Measurements from ENCODE around the gene IPO13.

IPO13 gene

GRCh38 chr1:43985984-43986595 is 39.3 kb downstream of the IPO13 start:
- H3K27ac ChIP-seq (ENCODE audit: low read length): no peak overlapping the region
- H3K27me3 ChIP-seq (replicated peaks; ENCODE audit: insufficient read depth, low read length): no peaks in the 10 kb centered on the region
- DNase-seq: no peak
- no peak overlapping the region for H3K4me2 ChIP-seq (ENCODE audit: low read depth, low read length)
- no peaks in the 10 kb centered on the region for H3K36me3 ChIP-seq (replicated peaks; ENCODE audit: insufficient read depth, low read length)
- no peaks in the 10 kb centered on the region for H4K20me1 ChIP-seq (ENCODE audit: insufficient read depth, low read length)
- TF ChIP-seq CTCF (IDR thresholded peaks at IDR 0.05; ENCODE audit: low read length) (no peak), EZH2phosphoT487 (IDR thresholded peaks at IDR 0.05; ENCODE audit: low read length) (no peak), EZH2 (optimal IDR thresholded peaks at IDR 0.05; ENCODE audit: low read depth, low read length) (no peak)
- H3K4me1 ChIP-seq (ENCODE audit: low read length): peaks cover 7% of the 10 kb centered on the region
- no peaks in the 10 kb centered on the region for H3K9me3 ChIP-seq (replicated peaks; ENCODE audit: insufficient read depth, low read length)
- no peak overlapping the region for H3K9ac ChIP-seq (ENCODE audit: low read length)
- no peak overlapping the region for H3K4me3 ChIP-seq (ENCODE audit: low read length)
- H3F3A ChIP-seq (ENCODE audit: insufficient read depth, low read length): peaks cover 2% of the 10 kb centered on the region; the same call in 1 of the 2 replicates
- peaks cover 7% of the 10 kb centered on the region; the same call in 1 of the 2 replicates for H3K79me2 ChIP-seq (ENCODE audit: low read length)
- H3K9me2 ChIP-seq (replicated peaks; ENCODE audit: insufficient read depth, low read length): no peaks in the 10 kb centered on the region
- H2AFZ ChIP-seq (ENCODE audit: low read length): no peak overlapping the region

DNA sequence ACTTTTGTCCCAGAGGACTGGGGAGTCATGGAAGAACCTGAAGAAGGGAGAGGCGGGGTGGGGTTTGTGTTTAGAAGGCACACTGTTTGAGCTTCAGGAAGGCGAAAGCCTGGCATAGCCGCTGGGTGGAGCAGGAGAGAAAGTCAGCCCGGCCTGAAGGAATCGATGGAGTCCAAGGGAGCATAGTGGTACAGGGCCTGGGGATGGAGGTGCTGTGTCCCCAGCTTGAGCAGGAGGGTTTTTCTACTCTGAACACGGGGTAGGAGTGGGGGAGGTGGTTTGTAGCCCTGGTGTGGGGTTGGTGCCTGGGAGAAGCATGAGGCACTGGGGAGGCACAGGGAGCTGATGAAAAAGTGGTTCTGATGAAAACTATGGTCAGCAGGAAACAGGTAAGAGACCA is 40.0 kb downstream of the IPO13 start:
- H3K79me2 ChIP-seq (ENCODE audit: low read length): peaks cover 4% of the 10 kb centered on the region; the same call in 1 of the 2 replicates
- no peaks in the 10 kb centered on the region for H3K27me3 ChIP-seq (replicated peaks; ENCODE audit: insufficient read depth, low read length)
- no peak overlapping the region for H3K9ac ChIP-seq (ENCODE audit: low read length)
- no peak for DNase-seq
- TF ChIP-seq EZH2 (optimal IDR thresholded peaks at IDR 0.05; ENCODE audit: low read depth, low read length): no peak
- TF ChIP-seq CTCF (IDR thresholded peaks at IDR 0.05; ENCODE audit: low read length): no peak
- no peak for TF ChIP-seq EZH2phosphoT487 (IDR thresholded peaks at IDR 0.05; ENCODE audit: low read length)
- H3K4me1 ChIP-seq (ENCODE audit: low read length): peaks cover 7% of the 10 kb centered on the region
- no peaks in the 10 kb centered on the region for H3K9me3 ChIP-seq (replicated peaks; ENCODE audit: insufficient read depth, low read length)
- H3K9me2 ChIP-seq (replicated peaks; ENCODE audit: insufficient read depth, low read length): no peaks in the 10 kb centered on the region
- H3K27ac ChIP-seq (ENCODE audit: low read length): no peak overlapping the region
- H3K36me3 ChIP-seq (replicated peaks; ENCODE audit: insufficient read depth, low read length): no peaks in the 10 kb centered on the region
- H3K4me3 ChIP-seq (ENCODE audit: low read length): no peak overlapping the region
- H2AFZ ChIP-seq (ENCODE audit: low read length): no peak overlapping the region
- no peak overlapping the region for H3K4me2 ChIP-seq (ENCODE audit: low read depth, low read length)
- H3F3A ChIP-seq (ENCODE audit: insufficient read depth, low read length): peaks cover 5% of the 10 kb centered on the region; the same call in 1 of the 2 replicates
- no peaks in the 10 kb centered on the region for H4K20me1 ChIP-seq (ENCODE audit: insufficient read depth, low read length)

GRCh38 chr1:43987159-43987902 is 40.6 kb downstream of the IPO13 start:
- DNase-seq: no peak
- no peaks in the 10 kb centered on the region; the same call in 1 of the 2 replicates for H3K79me2 ChIP-seq (ENCODE audit: low read length)
- H2AFZ ChIP-seq (ENCODE audit: low read length): no peak overlapping the region
- H3K9ac ChIP-seq (ENCODE audit: low read length): no peak overlapping the region
- H3K4me1 ChIP-seq (ENCODE audit: low read length): peaks cover 12% of the 10 kb centered on the region
- no peak overlapping the region for H3K4me3 ChIP-seq (ENCODE audit: low read length)
- H3K27me3 ChIP-seq (replicated peaks; ENCODE audit: insufficient read depth, low read length): no peaks in the 10 kb centered on the region
- no peaks in the 10 kb centered on the region for H3K9me3 ChIP-seq (replicated peaks; ENCODE audit: insufficient read depth, low read length)
- peaks cover 9% of the 10 kb centered on the region for H3F3A ChIP-seq (ENCODE audit: insufficient read depth, low read length)
- no peak overlapping the region for H3K4me2 ChIP-seq (ENCODE audit: low read depth, low read length)
- no peaks in the 10 kb centered on the region for H3K9me2 ChIP-seq (replicated peaks; ENCODE audit: insufficient read depth, low read length)
- no peak overlapping the region for H3K27ac ChIP-seq (ENCODE audit: low read length)
- no peak for TF ChIP-seq EZH2phosphoT487 (IDR thresholded peaks at IDR 0.05; ENCODE audit: low read length)
- H4K20me1 ChIP-seq (ENCODE audit: insufficient read depth, low read length): no peaks in the 10 kb centered on the region
- no peaks in the 10 kb centered on the region for H3K36me3 ChIP-seq (replicated peaks; ENCODE audit: insufficient read depth, low read length)

All from MM.1S (cell line).